Epithelial cell of proximal tubule (primary cell): ENCODE results near the gene SLC22A7. TPM values are rescaled to one million over a fixed set of nuclear protein-coding genes. Genes with fewer than 3 reads are reported as not detected.
A peak's percentile ranks its signal among the peaks of the same experiment; 100 is the strongest.

Experiments
- DNase-seq: peaks from one replicate; pipeline ENCODE4 v3.0.0-alpha.2; 2011; ENCODE audit warnings: low read depth
- H3K4me3 ChIP-seq: 2 replicates; pipeline ENCODE4 v1.5.1; 2011; ENCODE audit warnings: low read depth, mild to moderate bottlenecking, low read length
- CTCF ChIP-seq: conservative IDR thresholded peaks from 2 replicates; pipeline ENCODE4 v1.5.1; 2012; ENCODE audit warnings: low read depth, mild to moderate bottlenecking, low read length
- total RNA-seq: library from RNA; depleted of rRNA; stranded (reverse); fragments of >200 nt; gene quantifications from 2 replicates; pipeline ENCODE4 v1.2.3, GENCODE V29; 2015

SLC22A7 gene
- total RNA-seq, 1 donor from 2014 or later = not detected

GRCh38 chr6:43283905-43284304 lies 14.2 kb upstream of the SLC22A7 start:
- no peak overlapping the region for H3K4me3 ChIP-seq
- no peak for DNase-seq
- TF ChIP-seq CTCF = no peak

GRCh38 chr6:43284991-43285781 lies 12.9 kb upstream of the SLC22A7 start:
- no peak for TF ChIP-seq CTCF
- H3K4me3 ChIP-seq = no peak overlapping the region
- DNase-seq = no peak

GRCh38 chr6:43285832-43286231 lies 12.2 kb upstream of the SLC22A7 start:
- no peak overlapping the region for H3K4me3 ChIP-seq
- no peak for TF ChIP-seq CTCF
- no peak for DNase-seq

GRCh38 chr6:43286456-43286979 lies 11.5 kb upstream of the SLC22A7 start:
- H3K4me3 ChIP-seq = no peak overlapping the region
- no peak for DNase-seq
- TF ChIP-seq CTCF = no peak

GRCh38 chr6:43286980-43287716 lies 10.9 kb upstream of the SLC22A7 start:
- H3K4me3 ChIP-seq = no peak overlapping the region
- no peak for DNase-seq
- peak; percentile 25 for TF ChIP-seq CTCF

GRCh38 chr6:43287717-43288679 lies 10.1 kb upstream of the SLC22A7 start:
- no peak for DNase-seq
- no peak for TF ChIP-seq CTCF
- no peak overlapping the region for H3K4me3 ChIP-seq
